Measurements from ENCODE around the gene PTPRG.

PTPRG gene

GRCh38 chr3:62226601-62227339 lies 665.4 kb downstream of the PTPRG start:
- H3K36me3 ChIP-seq (ENCODE audit: control insufficient read depth, insufficient read depth, low read length): no peaks in the 10 kb centered on the region
- H3K9ac ChIP-seq (ENCODE audit: low read depth, low read length): no peak overlapping the region
- H3K4me1 ChIP-seq (ENCODE audit: control insufficient read depth, insufficient read depth, low read length): peaks cover 8% of the 10 kb centered on the region
- no peak overlapping the region for H3K4me3 ChIP-seq (ENCODE audit: low read depth, low read length)
- H3K9me3 ChIP-seq (ENCODE audit: control insufficient read depth, insufficient read depth, low read length): no peaks in the 10 kb centered on the region
- no peaks in the 10 kb centered on the region for H3K27me3 ChIP-seq (ENCODE audit: control insufficient read depth, insufficient read depth, low read length)

- Histone ChIP-seq H3K4me3 (ENCODE audit: low read depth, low read length) (no peak overlapping the region), H3K9me3 (ENCODE audit: control insufficient read depth, insufficient read depth, low read length) (no peaks in the 10 kb centered on the region), H3K4me1 (ENCODE audit: control insufficient read depth, insufficient read depth, low read length) (peaks cover 8% of the 10 kb centered on the region), H3K36me3 (ENCODE audit: control insufficient read depth, insufficient read depth, low read length) (no peaks in the 10 kb centered on the region), H3K27me3 (ENCODE audit: control insufficient read depth, insufficient read depth, low read length) (no peaks in the 10 kb centered on the region), H3K9ac (ENCODE audit: low read depth, low read length) (no peak overlapping the region)
These were observed 667.1 kb downstream of the PTPRG start for GRCh38 chr3:62228467-62228866.

GRCh38 chr3:62229211-62229610 lies 667.8 kb downstream of the PTPRG start:
- Histone ChIP-seq H3K4me3 (ENCODE audit: low read depth, low read length) (no peak overlapping the region), H3K9ac (ENCODE audit: low read depth, low read length) (no peak overlapping the region)

GRCh38 chr3:62229908-62230307 lies 668.5 kb downstream of the PTPRG start:
- Histone ChIP-seq H3K36me3 (ENCODE audit: control insufficient read depth, insufficient read depth, low read length) (no peaks in the 10 kb centered on the region), H3K9me3 (ENCODE audit: control insufficient read depth, insufficient read depth, low read length) (no peaks in the 10 kb centered on the region), H3K27me3 (ENCODE audit: control insufficient read depth, insufficient read depth, low read length) (no peaks in the 10 kb centered on the region), H3K9ac (ENCODE audit: low read depth, low read length) (no peak overlapping the region), H3K4me3 (ENCODE audit: low read depth, low read length) (no peak overlapping the region), H3K4me1 (ENCODE audit: control insufficient read depth, insufficient read depth, low read length) (peaks cover 8% of the 10 kb centered on the region)

More at GRCh38 chr3:62229211-62229610, 667.8 kb downstream of the PTPRG start:
- Histone ChIP-seq H3K9me3 (ENCODE audit: control insufficient read depth, insufficient read depth, low read length) (no peaks in the 10 kb centered on the region), H3K36me3 (ENCODE audit: control insufficient read depth, insufficient read depth, low read length) (no peaks in the 10 kb centered on the region), H3K4me1 (ENCODE audit: control insufficient read depth, insufficient read depth, low read length) (peaks cover 8% of the 10 kb centered on the region), H3K27me3 (ENCODE audit: control insufficient read depth, insufficient read depth, low read length) (no peaks in the 10 kb centered on the region)

- no peaks in the 10 kb centered on the region for H3K9me3 ChIP-seq (ENCODE audit: control insufficient read depth, insufficient read depth, low read length)
- no peak overlapping the region for H3K9ac ChIP-seq (ENCODE audit: low read depth, low read length)
- H3K4me1 ChIP-seq (ENCODE audit: control insufficient read depth, insufficient read depth, low read length): peaks cover 8% of the 10 kb centered on the region
- H3K4me3 ChIP-seq (ENCODE audit: low read depth, low read length): no peak overlapping the region
- no peaks in the 10 kb centered on the region for H3K36me3 ChIP-seq (ENCODE audit: control insufficient read depth, insufficient read depth, low read length)
- no peaks in the 10 kb centered on the region for H3K27me3 ChIP-seq (ENCODE audit: control insufficient read depth, insufficient read depth, low read length)
These were observed 671.7 kb downstream of the PTPRG start for GRCh38 chr3:62233065-62233464.

GRCh38 chr3:62236016-62236415 lies 674.6 kb downstream of the PTPRG start:
- Histone ChIP-seq H3K9me3 (ENCODE audit: control insufficient read depth, insufficient read depth, low read length) (no peaks in the 10 kb centered on the region), H3K4me1 (ENCODE audit: control insufficient read depth, insufficient read depth, low read length) (no peaks in the 10 kb centered on the region), H3K36me3 (ENCODE audit: control insufficient read depth, insufficient read depth, low read length) (no peaks in the 10 kb centered on the region), H3K9ac (ENCODE audit: low read depth, low read length) (no peak overlapping the region), H3K4me3 (ENCODE audit: low read depth, low read length) (no peak overlapping the region), H3K27me3 (ENCODE audit: control insufficient read depth, insufficient read depth, low read length) (no peaks in the 10 kb centered on the region)

GRCh38 chr3:62237286-62237948 lies 676.0 kb downstream of the PTPRG start:
- Histone ChIP-seq H3K9me3 (ENCODE audit: control insufficient read depth, insufficient read depth, low read length) (no peaks in the 10 kb centered on the region), H3K4me3 (ENCODE audit: low read depth, low read length) (no peak overlapping the region), H3K27me3 (ENCODE audit: control insufficient read depth, insufficient read depth, low read length) (no peaks in the 10 kb centered on the region), H3K36me3 (ENCODE audit: control insufficient read depth, insufficient read depth, low read length) (no peaks in the 10 kb centered on the region), H3K4me1 (ENCODE audit: control insufficient read depth, insufficient read depth, low read length) (peaks cover 4% of the 10 kb centered on the region), H3K9ac (ENCODE audit: low read depth, low read length) (no peak overlapping the region)

- H3K9ac ChIP-seq (ENCODE audit: low read depth, low read length): no peak overlapping the region
- H3K4me1 ChIP-seq (ENCODE audit: control insufficient read depth, insufficient read depth, low read length): peaks cover 10% of the 10 kb centered on the region
- H3K4me3 ChIP-seq (ENCODE audit: low read depth, low read length): no peak overlapping the region
- H3K27me3 ChIP-seq (ENCODE audit: control insufficient read depth, insufficient read depth, low read length): no peaks in the 10 kb centered on the region
- no peaks in the 10 kb centered on the region for H3K36me3 ChIP-seq (ENCODE audit: control insufficient read depth, insufficient read depth, low read length)
- no peaks in the 10 kb centered on the region for H3K9me3 ChIP-seq (ENCODE audit: control insufficient read depth, insufficient read depth, low read length)
These were observed 676.6 kb downstream of the PTPRG start for GRCh38 chr3:62238003-62238402.

- Histone ChIP-seq H3K4me1 (ENCODE audit: control insufficient read depth, insufficient read depth, low read length) (peaks cover 13% of the 10 kb centered on the region), H3K4me3 (ENCODE audit: low read depth, low read length) (no peak overlapping the region), H3K27me3 (ENCODE audit: control insufficient read depth, insufficient read depth, low read length) (no peaks in the 10 kb centered on the region), H3K9ac (ENCODE audit: low read depth, low read length) (no peak overlapping the region), H3K36me3 (ENCODE audit: control insufficient read depth, insufficient read depth, low read length) (no peaks in the 10 kb centered on the region), H3K9me3 (ENCODE audit: control insufficient read depth, insufficient read depth, low read length) (no peaks in the 10 kb centered on the region)
These were observed 677.1 kb downstream of the PTPRG start for GRCh38 chr3:62238431-62238830.

GRCh38 chr3:62241279-62241678 lies 679.9 kb downstream of the PTPRG start:
- Histone ChIP-seq H3K27me3 (ENCODE audit: control insufficient read depth, insufficient read depth, low read length) (no peaks in the 10 kb centered on the region), H3K4me1 (ENCODE audit: control insufficient read depth, insufficient read depth, low read length) (peaks cover 23% of the 10 kb centered on the region)

GRCh38 chr3:62242831-62243509 lies 681.6 kb downstream of the PTPRG start:
- Histone ChIP-seq H3K4me3 (ENCODE audit: low read depth, low read length) (no peak overlapping the region), H3K9me3 (ENCODE audit: control insufficient read depth, insufficient read depth, low read length) (no peaks in the 10 kb centered on the region), H3K27me3 (ENCODE audit: control insufficient read depth, insufficient read depth, low read length) (no peaks in the 10 kb centered on the region), H3K36me3 (ENCODE audit: control insufficient read depth, insufficient read depth, low read length) (no peaks in the 10 kb centered on the region), H3K9ac (ENCODE audit: low read depth, low read length) (no peak overlapping the region), H3K4me1 (ENCODE audit: control insufficient read depth, insufficient read depth, low read length) (peaks cover 36% of the 10 kb centered on the region)

More at GRCh38 chr3:62241279-62241678, 679.9 kb downstream of the PTPRG start:
- no peaks in the 10 kb centered on the region for H3K9me3 ChIP-seq (ENCODE audit: control insufficient read depth, insufficient read depth, low read length)
- no peak overlapping the region for H3K4me3 ChIP-seq (ENCODE audit: low read depth, low read length)
- H3K36me3 ChIP-seq (ENCODE audit: control insufficient read depth, insufficient read depth, low read length): no peaks in the 10 kb centered on the region
- H3K9ac ChIP-seq (ENCODE audit: low read depth, low read length): no peak overlapping the region

GRCh38 chr3:62246094-62246493 lies 684.7 kb downstream of the PTPRG start:
- peaks cover 42% of the 10 kb centered on the region for H3K4me1 ChIP-seq (ENCODE audit: control insufficient read depth, insufficient read depth, low read length)
- no peak overlapping the region for H3K4me3 ChIP-seq (ENCODE audit: low read depth, low read length)
- H3K9me3 ChIP-seq (ENCODE audit: control insufficient read depth, insufficient read depth, low read length): no peaks in the 10 kb centered on the region
- no peaks in the 10 kb centered on the region for H3K36me3 ChIP-seq (ENCODE audit: control insufficient read depth, insufficient read depth, low read length)
- H3K27me3 ChIP-seq (ENCODE audit: control insufficient read depth, insufficient read depth, low read length): no peaks in the 10 kb centered on the region
- H3K9ac ChIP-seq (ENCODE audit: low read depth, low read length): no peak overlapping the region
